Eye (tissue), 1 donor: Measurements from ENCODE around the gene CFD.
"Not testable (repeated sequence)": the region's sequence is repeated elsewhere in the genome, so short reads cannot be mapped to it uniquely, and the experiment has no call there.

Source experiments
- DNase-seq: peaks from one replicate; pipeline ENCODE4 v3.0.0-alpha.2; 2015

Gene CFD

DNA sequence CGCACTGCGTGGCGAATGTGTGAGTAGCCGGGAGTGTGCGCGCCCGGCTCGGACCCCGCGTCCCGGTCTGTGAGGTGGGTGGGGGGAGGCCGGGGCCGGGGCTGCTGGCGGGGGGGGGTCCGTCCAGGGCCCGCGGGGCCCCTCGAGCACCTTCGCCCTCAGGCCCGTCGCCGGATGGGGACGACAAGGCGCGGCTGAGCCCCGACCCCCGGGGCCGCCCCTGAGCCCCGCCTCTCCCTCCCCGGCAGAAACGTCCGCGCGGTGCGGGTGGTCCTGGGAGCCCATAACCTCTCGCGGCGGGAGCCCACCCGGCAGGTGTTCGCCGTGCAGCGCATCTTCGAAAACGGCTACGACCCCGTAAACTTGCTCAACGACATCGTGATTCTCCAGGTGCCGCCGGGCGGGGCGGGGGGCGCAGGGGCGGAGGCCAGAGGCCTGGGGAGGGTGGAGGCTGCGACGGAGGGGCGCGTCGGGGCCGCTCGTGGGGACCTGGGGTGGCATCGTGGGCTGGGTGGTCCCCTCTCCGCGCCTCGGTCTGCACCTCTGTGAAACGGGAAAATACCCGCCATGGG, 6.4 kb upstream of the CFD start:
- no peak for DNase-seq

DNA sequence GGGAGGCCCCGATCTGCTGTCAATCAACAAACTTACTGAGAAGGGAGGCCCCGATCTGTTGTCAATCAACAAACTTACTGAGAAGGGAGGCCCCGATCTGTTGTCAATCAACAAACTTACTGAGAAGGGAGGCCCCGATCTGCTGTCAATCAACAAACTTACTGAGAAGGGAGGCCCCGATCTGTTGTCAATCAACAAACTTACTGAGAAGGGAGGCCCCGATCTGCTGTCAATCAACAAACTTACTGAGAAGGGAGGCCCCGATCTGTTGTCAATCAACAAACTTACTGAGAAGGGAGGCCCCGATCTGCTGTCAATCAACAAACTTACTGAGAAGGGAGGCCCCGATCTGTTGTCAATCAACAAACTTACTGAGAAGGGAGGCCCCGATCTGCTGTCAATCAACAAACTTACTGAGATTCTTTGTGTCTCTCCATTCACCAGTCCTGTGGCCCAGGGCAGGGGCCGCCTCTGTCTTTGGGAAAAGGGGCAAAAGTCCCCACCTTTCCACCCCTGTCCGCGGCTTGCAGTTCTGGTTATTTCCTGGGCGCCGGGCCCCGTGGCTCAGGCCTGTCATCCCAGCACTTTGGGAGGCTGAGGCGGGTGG, 5.7 kb upstream of the CFD start:
- DNase-seq: not testable (repeated sequence)

DNA sequence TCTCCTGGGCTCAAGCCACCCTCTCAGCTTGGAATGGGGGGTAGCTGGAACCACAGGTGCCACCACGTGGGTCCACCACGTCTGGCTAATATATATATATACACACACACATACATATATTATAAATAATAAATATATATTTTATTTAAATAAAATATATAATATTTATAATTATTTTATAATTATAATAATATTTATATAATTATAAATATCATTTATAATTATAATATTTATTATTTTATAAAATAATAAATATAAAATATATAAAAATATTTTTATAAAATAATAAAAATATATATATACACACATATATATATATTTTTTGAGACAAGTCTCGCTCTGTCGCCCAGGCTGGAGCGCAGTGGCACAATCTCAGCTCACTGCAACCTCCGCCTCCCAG, 4.9 kb upstream of the CFD start:
- no peak for DNase-seq

DNA sequence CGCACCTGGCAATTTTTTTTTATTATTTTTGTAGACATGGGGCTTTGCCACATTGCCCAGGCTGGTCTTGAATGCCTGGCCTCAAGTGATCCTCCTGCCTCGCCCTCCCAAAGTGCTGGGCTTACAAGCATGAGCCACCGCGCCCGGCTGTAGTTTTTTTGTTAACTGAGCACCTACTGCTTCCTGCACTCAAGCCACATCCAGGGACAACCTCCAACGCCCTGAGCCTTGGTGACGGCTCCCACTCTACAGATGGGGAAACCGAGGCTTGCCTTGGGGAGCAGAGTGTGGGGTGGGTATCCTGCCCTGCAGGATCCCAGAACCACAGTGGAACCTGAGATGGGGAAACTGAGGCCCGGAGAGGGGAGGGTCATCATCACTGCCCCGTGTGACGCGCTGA, 4.3 kb upstream of the CFD start:
- DNase-seq: no peak

DNA sequence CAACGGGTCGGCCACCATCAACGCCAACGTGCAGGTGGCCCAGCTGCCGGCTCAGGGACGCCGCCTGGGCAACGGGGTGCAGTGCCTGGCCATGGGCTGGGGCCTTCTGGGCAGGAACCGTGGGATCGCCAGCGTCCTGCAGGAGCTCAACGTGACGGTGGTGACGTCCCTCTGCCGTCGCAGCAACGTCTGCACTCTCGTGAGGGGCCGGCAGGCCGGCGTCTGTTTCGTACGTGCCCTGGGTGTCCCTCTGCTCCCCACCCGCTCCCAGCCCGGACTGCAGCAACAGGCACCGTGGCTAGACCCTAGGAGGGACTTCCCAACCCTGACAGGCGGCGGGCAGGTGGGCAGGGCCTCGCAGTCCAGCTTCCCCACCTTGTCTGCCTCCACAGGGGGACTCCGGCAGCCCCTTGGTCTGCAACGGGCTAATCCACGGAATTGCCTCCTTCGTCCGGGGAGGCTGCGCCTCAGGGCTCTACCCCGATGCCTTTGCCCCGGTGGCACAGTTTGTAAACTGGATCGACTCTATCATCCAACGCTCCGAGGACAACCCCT, 3.8 kb upstream of the CFD start:
- no peak for DNase-seq

DNA sequence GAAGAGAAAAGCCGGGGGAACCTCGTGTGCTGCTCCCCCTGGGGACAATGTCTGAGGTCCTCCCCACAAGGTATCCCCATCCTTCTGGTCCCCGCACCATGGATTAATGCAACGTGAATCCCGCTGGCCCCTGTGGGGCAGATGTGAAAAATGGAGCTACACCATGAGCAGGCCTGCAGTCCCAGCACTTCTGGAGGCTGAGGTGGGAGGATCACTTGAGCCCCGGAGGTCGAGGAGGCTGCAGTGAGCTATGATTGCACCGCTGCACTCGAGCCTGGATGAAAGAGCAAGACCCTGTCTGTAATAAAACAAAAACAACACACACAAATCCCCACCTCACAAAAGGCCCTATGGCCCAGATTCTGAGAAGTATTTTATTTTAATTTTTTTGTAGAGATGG, 1.2 kb upstream of the CFD start:
- DNase-seq: no peak

DNA sequence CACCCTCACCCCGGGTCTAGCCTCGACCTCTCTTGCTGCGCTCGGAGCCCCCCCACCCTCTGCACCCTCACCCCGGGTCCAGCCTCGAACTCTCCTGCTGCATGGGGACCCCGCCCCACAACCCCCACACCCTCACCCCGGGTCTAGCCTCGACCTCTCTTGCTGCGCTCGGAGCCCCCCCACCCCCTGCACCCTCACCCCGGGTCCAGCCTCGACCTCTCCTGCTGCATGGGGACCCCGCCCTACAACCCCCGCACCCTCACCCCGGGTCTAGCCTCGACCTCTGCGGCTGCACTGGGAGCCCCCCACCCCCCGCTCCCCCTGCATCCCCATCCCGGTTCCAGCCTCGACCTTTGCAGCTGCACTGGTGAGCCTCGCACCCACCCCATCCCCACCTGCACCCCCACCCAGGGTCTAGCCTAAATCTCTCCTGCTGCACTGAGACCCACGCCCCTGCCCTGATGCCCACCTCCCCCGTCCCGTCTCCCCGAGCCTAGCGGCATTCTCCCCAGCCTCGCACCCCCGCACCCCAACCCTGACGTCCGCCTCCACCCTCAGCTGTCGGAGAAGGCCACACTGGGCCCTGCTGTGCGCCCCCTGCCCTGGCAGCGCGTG, 1.8 kb downstream of the CFD start:
- no peak for DNase-seq

DNA sequence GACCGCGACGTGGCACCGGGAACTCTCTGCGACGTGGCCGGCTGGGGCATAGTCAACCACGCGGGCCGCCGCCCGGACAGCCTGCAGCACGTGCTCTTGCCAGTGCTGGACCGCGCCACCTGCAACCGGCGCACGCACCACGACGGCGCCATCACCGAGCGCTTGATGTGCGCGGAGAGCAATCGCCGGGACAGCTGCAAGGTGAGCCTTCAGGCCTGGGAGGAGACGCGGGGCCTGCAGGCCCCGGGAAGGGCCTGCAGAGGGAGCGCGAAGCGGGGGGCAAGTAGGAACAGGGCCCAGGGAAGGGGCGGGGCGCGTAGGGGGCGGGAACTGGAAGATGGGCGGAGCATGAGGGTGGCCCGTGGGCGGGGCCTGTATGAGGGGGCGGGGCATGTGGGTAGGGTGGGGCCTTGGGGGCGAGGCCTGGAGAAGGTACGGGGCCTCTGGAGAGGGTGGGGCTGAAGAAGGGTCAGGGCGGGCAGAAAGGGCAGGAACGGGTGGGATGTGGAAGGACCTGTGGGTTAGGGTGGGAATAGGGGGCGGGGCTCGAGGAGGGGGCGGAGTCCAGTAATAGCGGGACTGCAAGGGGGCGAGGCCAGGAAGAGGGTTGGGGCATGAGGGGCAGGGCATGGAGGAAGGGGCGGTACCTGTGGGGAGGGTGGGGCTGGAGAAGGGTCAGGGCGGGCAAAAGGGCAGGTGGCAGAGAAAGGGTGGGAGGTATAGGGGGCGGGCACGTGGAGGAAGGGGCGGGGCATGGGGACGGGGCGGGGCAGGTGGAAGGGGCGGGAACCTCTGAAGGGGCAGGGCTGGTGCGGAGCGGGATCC, 2.5 kb downstream of the CFD start:
- DNase-seq: peak; percentile 34

DNA sequence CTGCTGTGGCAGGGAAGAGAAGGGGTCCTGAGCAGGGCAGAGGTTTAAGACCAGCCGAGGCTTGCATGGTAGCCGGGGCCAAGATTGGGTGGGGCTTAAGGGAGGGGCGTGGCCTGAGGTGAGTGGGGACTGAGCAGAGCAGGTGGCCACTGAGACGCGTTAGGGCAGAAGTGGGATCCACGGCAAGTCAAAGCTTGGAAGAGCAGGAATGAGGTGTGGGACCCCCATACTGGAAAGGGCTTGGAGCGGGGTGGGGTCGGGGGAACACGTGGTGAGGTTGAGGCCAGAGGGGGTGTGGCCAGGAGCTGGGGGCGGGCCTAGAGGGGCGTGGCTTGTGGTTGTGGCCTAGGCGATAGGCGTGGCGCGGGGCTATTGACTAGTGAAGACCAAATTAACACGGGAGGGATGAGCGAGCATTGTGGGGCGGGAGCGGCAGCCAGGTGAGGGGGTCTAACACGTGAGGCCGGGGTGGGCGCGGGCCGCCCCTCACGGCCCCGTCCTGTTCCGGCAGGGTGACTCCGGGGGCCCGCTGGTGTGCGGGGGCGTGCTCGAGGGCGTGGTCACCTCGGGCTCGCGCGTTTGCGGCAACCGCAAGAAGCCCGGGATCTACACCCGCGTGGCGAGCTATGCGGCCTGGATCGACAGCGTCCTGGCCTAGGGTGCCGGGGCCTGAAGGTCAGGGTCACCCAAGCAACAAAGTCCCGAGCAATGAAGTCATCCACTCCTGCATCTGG, 3.3 kb downstream of the CFD start:
- DNase-seq: peak; percentile 79

DNA sequence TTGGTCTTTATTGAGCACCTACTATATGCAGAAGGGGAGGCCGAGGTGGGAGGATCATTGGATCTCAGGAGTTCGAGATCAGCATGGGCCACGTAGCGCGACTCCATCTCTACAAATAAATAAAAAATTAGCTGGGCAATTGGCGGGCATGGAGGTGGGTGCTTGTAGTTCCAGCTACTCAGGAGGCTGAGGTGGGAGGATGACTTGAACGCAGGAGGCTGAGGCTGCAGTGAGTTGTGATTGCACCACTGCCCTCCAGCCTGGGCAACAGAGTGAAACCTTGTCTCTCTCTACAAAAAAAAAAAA, 3.8 kb downstream of the CFD start:
- DNase-seq: no peak

DNA sequence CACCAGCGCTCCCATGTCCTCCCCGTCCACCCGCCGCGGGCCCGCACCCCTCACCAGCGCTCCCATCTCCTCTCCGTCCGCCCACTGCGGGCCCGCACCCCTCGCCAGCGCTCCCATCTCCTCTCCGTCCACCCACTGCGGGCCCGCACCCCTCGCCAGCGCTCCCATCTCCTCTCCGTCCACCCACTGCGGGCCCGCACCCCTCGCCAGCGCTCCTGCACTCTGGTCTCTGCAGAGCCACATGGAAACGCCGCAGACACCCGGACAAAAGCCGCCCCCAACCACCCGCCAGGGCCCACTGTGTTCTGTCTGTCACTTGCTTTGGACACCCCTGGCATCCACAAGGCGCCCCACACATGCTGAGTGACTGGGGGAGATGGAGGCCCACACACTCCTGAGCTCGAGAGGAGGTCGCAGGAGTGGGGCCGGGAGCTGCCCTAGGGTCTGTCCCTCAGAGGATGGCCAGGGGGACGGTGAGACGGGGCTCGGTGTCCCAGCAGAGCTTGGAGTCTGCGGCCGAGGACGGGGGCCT, 7.4 kb downstream of the CFD start:
- no peak for DNase-seq

DNA sequence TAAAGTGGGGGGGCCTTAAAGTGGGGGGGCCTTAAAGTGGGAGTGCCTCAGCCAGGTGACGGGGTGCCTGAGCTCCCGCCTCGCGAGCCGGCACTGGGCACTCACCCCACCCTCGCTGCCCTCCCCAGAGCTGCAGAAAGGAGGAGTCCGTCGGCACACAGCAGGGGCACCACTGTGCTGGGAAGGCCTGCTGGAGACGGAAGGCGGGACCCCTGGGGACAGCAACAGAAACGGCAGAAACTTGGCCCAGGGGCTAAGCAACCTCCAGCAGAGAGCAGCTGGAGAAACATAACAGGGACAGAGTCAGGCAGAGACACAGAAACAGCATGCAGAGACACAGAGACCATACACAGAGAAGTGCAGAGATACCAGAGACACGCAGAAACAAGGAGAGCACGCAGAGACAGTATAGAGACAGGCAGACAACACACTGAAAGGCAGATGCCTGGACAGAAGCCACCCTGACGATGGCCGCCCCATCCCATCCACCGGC, 7.9 kb downstream of the CFD start:
- peak; percentile 33 for DNase-seq

DNA sequence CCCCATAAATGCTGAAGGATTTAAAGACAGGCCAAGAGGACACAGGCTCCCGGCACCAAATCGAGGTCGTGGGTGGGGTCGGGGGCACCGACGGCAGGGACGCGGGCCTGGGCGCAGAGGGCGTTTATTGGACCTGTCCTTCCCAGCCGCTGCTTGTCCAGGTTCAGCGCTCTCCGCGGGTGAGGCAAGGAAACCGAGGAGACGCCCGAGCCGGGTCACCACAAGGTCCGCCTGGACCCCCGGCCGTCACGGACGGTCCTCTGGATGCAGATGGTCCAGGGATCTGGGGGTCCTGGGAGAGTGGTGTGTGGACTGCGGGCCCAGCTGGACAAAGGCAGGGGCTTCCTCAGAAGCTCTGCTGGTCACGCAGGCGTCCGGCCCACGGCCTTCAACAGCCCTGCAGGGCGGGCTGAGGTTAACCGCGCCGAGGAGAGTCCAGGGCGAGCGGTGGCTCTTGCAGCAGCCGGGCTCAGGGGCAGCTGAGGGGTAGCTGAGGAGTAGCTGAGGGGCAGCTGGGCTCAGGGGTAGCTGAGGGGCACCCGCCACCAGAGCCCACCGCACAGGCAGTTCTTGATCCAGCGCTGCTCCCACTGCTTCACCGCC, 8.5 kb downstream of the CFD start:
- DNase-seq: no peak

DNA sequence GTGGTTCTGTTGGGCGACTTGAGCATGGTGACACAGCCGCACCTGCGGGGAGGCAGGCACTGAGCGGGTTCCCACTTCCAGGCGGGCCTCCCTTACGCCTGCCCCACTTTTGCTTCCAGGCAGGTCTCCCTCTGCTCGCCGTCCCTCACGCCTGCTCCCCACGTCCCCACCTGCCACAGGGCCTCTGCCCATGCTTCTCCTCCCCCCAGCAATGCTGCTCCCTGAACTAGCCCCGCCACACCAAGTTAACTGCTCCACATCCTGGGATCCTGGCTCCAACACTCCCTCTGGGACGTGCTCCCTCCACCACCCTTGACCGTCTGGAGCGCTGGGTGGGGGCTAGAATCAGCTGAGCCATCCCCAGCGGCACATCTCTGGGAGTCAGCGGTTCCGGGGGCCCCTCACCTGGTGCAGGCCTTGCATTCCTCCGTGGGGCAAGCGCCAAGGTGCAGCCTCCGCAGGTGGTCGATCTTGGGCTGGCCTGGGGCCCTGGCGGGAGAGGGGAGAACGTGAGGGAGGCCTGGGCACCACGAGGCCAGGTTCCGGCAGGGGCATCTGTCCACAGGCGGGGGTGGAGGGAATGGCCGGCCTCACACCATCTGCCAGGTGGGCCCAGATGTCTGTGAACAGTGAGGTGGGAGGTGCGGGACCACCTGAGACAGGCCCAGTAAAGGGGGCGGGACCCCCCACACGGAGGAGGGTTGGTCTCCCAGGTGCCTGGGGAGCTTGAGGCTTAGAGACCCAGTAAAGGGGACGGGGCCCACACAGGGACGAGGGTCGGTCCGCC, 9.2 kb downstream of the CFD start:
- DNase-seq: no peak

DNA sequence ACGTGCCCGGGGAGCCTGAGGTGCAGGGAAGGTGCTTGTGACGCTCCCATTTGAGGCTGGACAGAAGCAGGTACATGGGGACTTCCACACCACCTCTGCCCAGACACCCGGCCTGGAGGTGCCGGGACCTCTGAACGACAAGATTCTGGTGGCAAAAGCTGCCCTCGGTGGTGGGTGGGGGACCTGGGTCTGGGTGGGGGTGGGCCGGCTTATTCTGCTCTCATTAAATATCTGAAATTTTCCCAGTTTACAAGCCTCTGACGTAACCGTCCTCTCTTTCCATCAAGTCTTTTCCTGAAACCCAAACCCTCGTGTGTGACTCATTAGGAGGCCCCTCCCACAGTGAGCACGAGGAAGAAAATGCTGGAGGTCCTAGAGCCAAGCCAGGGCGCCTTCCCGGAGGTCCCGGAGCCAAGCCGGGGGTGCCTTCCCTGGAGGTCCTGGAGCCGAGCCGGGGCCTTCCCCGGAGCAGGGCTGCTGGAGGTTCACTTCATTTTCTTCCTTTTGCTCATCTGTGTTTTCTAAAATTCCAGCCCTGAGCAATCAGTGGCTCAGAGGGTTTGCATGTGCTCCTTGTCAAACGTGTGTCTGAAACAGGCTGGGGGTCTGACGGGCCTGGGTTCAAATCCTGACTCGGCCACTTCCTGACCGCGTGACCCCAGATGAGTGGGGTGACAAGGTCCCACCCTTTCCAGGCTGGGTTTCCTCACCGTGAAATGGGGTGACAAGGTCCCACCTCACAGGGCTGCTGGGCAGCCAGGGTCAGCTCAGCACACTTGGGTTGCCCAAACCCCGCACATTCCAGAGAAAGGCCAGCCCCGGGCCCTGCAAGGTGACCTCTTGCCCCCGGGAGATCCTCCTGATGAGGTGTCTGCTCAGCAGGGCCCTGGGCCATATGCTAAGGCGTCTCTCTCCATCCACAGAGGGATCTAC, 10.0 kb downstream of the CFD start:
- no peak for DNase-seq

DNA sequence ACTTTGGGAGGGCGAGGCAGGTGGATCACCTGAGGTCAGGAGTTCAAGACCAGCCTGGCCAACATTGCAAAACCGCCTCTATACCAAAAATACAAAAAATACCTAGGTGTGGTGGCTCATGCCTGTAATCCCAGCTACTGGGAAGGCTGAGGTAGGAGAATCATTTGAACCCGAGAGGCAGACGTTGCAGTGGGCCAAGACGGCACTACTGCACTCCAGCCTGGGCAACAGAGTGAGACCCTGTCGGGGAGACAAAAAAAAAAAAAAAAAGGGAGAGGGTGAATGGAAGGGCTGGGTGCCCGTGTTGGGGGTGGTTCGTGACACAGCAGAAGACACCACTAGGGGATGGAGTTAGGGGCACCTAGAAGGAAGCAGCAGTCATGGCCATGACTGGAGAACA, 10.8 kb downstream of the CFD start:
- no peak for DNase-seq

DNA sequence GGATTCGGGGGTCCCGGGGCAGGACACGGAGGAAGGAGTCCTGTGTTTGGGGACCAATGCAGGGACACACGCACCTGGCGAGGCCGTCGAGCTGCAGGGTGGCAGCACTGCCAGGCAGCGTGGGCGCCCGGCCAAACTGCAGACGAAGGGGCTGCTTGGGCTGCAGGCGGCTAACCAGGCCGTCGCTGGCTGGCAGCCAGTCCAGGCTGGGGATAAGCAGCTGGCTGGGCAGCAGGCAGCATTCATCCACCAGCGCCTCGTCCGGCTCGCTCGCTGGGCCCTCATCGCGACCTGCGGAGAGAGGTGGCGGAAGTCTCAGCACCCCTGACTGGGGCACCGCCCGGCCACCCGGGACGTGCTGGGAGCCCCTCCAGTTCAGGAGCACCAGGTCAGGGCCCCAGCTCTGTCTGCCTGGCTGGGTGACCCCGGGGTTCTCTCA, 11.5 kb downstream of the CFD start:
- DNase-seq: no peak

DNA sequence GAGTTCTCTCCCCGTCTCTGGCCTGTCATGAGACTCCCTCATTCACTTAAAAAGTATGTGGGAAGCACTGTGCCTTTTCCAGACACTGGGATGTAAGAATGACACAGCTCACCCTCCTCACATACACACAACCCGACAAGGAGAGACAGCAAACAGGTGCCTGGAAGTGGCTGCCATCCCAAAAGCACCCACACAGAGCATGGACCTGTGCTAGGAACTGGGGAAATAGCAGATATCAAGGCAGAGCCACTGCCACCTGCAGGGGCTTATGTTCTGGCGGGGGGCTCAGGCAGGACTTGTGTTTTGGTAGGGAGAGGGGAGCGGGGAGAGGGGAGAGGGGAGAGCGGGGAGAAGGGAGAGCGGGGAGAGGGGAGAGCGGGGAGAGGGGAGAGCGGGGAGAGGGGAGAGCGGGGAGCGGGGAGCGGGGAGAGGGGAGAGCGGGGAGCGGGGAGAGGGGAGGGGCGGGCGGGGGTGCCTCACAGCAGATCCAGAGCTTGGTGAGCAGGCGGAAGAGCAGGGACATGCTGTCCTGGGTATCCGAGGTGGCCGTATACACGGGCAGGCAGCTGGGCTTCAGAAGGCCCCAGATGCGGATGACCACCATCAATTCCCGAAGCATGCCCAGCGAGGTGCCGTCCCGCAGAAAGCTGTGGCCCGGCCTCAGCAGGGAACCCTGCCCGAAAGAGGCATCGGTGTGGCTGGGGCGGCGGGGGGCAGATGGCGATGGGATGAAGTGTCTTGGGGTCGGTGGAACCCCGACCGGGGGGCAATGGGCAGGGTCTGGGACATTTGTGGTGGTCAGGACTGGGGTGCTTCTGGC, 12.2 kb downstream of the CFD start:
- no peak for DNase-seq

DNA sequence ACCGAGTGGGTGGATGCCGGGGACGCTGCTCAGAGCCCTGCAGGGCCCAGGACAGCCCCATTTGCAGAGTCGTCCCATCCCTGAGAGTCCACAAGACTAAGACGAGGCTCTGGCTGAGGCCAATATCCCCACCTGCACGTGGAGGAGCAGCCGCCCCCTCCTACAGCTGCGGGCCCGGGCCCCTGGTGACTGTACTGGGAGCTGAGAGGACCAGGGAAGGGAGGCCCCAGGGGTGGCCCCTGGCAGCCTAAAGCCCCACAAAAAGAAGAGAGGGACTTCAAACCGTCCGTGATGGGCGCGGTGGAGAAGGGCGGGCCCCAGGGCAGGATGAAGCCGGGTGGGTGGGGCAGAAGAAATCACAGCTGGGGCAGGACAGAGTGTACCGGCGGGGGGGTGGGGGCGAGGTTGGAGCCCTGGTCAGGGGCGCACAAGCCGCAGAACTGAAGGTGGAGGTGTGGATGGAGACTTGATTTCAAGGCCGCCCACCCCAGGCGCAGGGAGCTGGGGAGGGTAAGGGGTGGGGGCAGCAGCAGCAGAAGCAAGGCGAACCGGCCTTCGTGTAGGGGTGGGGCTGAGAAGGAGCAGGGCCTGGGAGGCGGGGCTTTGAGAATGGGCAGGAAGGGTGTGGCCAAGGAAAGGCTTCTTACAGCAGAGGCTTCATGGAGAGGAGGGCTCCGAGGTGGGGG, 12.9 kb downstream of the CFD start:
- no peak for DNase-seq
